Measurements from ENCODE around the gene ITPR1. TPM values are rescaled to one million over a fixed set of nuclear protein-coding genes. Genes with fewer than 3 reads are reported as not detected.

Gene ITPR1
- total and polyA plus RNA-seq, 2 experiments from 2014 or later, result 1.4 to 2.5 TPM

- no peaks in the 10 kb centered on the region for H3K36me3 ChIP-seq (ENCODE audit: low read depth)
- H3K27ac ChIP-seq, result 0 out of 2 replicates have a peak overlapping the region, but pooled peaks have one; percentile 94
- H3K9me2 ChIP-seq (ENCODE audit: insufficient read depth), result no peaks in the 10 kb centered on the region
- peak; percentile 26 for DNase-seq
- H3K9ac ChIP-seq, result peak overlapping the region; percentile 45; the same call in 1 of the 2 replicates
- peaks cover 47% of the 10 kb centered on the region for H3K4me1 ChIP-seq (ENCODE audit: insufficient read depth)
- H3K79me2 ChIP-seq (ENCODE audit: insufficient read depth), result no peaks in the 10 kb centered on the region
- in situ Hi-C loops (cut with MboI), result no loop called here
- H3K9me3 ChIP-seq (ENCODE audit: low read depth), result no peaks in the 10 kb centered on the region
- 80 to 84% methylated on average over 5 of the region's 5 CpGs for WGBS, 2 experiments (ENCODE audit: low coverage in 1 of 2, low lambda C conversion rate in 2 of 2, missing lambda C conversion rate in 2 of 2)
- H3K4me3 ChIP-seq, result no peak overlapping the region
- H4K20me1 ChIP-seq (ENCODE audit: insufficient read depth), result no peaks in the 10 kb centered on the region
- peaks cover 36% of the 10 kb centered on the region for H3F3A ChIP-seq (ENCODE audit: insufficient read depth)
- H2AFZ ChIP-seq, result no peak overlapping the region
- no peaks in the 10 kb centered on the region for H3K27me3 ChIP-seq (replicated peaks; ENCODE audit: insufficient read depth)
- H3K4me2 ChIP-seq (ENCODE audit: unreplicated experiment), result peak overlapping the region; percentile 18
- TF ChIP-seq EZH2phosphoT487 (IDR thresholded peaks at IDR 0.05; ENCODE audit: insufficient read depth, low read depth) (no peak), EZH2 (IDR thresholded peaks at IDR 0.05; ENCODE audit: insufficient read depth, poor library complexity, severe bottlenecking) (no peak)
Measured at GRCh38 chr3:4742359-4742758, 249.2 kb downstream of the ITPR1 start.

DNA sequence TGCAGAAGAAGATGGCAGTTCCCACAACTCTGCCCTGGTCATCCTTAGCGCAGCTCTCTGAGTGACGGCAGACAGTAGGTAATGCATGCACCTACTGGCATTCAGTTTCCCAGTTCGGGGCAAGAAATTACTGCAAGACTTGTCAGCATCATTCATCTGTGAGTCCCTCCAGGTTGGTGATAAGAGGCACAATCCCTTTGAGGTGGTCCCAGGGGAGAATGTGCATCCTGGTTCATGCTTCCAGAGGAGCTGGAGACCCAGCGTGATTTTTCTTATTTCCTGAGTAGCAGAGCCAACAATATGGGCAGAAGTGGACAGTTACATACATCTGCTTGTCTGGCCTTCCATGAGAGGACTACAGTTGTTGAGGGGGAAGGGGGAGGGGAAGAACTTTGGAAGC lies 250.2 kb downstream of the ITPR1 start:
- H3K4me2 ChIP-seq (ENCODE audit: unreplicated experiment), result no peak overlapping the region
- H3K9me2 ChIP-seq (ENCODE audit: insufficient read depth), result no peaks in the 10 kb centered on the region
- no peaks in the 10 kb centered on the region for H3K36me3 ChIP-seq (ENCODE audit: low read depth)
- no peak overlapping the region for H3K4me3 ChIP-seq
- no peaks in the 10 kb centered on the region for H3K79me2 ChIP-seq (ENCODE audit: insufficient read depth)
- in situ Hi-C loops (cut with MboI), result no loop called here
- no peak for DNase-seq
- WGBS, 2 experiments (ENCODE audit: low coverage in 1 of 2, low lambda C conversion rate in 2 of 2, missing lambda C conversion rate in 2 of 2), result 96% methylated on average over 4 of the region's 4 CpGs
- H3K27me3 ChIP-seq (replicated peaks; ENCODE audit: insufficient read depth), result no peaks in the 10 kb centered on the region
- no peaks in the 10 kb centered on the region for H4K20me1 ChIP-seq (ENCODE audit: insufficient read depth)
- peaks cover 47% of the 10 kb centered on the region for H3K4me1 ChIP-seq (ENCODE audit: insufficient read depth)
- H3K9ac ChIP-seq, result no peak overlapping the region
- peaks cover 40% of the 10 kb centered on the region for H3F3A ChIP-seq (ENCODE audit: insufficient read depth)
- H2AFZ ChIP-seq, result no peak overlapping the region
- TF ChIP-seq EZH2phosphoT487 (IDR thresholded peaks at IDR 0.05; ENCODE audit: insufficient read depth, low read depth) (no peak), EZH2 (IDR thresholded peaks at IDR 0.05; ENCODE audit: insufficient read depth, poor library complexity, severe bottlenecking) (no peak)
- H3K27ac ChIP-seq, result no peak overlapping the region
- H3K9me3 ChIP-seq (ENCODE audit: low read depth), result no peaks in the 10 kb centered on the region

DNA sequence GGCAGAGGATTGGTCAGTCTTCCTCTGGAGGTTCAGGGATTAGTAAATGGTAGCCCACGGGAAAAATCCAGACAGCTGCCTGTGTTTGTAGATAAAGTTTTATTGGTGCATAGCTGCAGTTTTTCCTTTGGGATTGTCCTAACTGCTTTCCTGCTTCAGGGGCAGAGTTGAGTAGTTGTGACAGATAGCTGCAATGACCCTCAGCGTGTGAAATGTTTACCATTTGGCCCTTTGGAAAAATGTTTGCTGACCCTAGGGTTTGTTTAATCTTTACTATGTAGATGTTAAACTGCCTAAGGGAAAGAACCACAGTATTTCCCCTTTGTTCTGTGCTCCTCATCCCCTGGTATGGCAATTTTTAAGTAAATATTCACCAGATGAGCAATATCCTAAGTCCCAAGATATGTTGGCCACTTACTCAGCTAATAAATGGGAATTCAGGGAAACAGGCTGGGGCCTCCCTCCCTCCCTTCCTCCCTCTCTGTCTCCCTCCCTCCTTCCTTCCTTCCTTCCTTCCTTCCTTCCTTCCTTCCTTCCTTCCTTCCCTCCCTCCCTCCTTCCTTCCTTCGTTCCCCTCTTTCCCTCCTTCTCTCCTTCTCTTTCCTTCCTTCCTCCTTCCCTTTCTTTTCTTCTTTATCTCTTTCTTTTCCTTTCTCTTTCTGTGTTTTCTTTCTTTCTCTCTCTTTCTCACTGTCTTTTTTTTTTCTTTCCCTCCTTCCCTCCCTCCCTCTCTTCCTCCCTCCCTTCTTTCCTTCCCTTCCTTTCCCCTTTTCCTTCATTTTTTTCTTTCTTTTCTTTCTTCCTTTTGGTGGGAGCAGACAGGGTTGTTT lies 251.5 kb downstream of the ITPR1 start:
- H3K4me1 ChIP-seq (ENCODE audit: insufficient read depth), result peaks cover 47% of the 10 kb centered on the region
- H3K36me3 ChIP-seq (ENCODE audit: low read depth), result no peaks in the 10 kb centered on the region
- H3K79me2 ChIP-seq (ENCODE audit: insufficient read depth), result no peaks in the 10 kb centered on the region
- H3K9ac ChIP-seq, result 0 out of 2 replicates have a peak overlapping the region, but pooled peaks have one; percentile 26
- H3K27me3 ChIP-seq (replicated peaks; ENCODE audit: insufficient read depth), result no peaks in the 10 kb centered on the region
- H3K4me3 ChIP-seq, result no peak overlapping the region
- H3K4me2 ChIP-seq (ENCODE audit: unreplicated experiment), result peak overlapping the region; percentile 11
- H3K9me2 ChIP-seq (ENCODE audit: insufficient read depth), result no peaks in the 10 kb centered on the region
- no peak for TF ChIP-seq EZH2phosphoT487 (IDR thresholded peaks at IDR 0.05; ENCODE audit: insufficient read depth, low read depth)
- no peak for TF ChIP-seq EZH2 (IDR thresholded peaks at IDR 0.05; ENCODE audit: insufficient read depth, poor library complexity, severe bottlenecking)
- H3K9me3 ChIP-seq (ENCODE audit: low read depth), result no peaks in the 10 kb centered on the region
- H4K20me1 ChIP-seq (ENCODE audit: insufficient read depth), result no peaks in the 10 kb centered on the region
- DNase-seq, result peak; percentile 70
- peak overlapping the region; percentile 50 for H3K27ac ChIP-seq
- H2AFZ ChIP-seq, result no peak overlapping the region
- H3F3A ChIP-seq (ENCODE audit: insufficient read depth), result peaks cover 40% of the 10 kb centered on the region
- in situ Hi-C loops (cut with MboI), result no loop called here
- 75% methylated on average over 2 to 3 of the region's 3 CpGs for whole genome bisulfite sequencing, 2 experiments (ENCODE audit: low coverage in 1 of 2, low lambda C conversion rate in 2 of 2, missing lambda C conversion rate in 2 of 2)

DNA sequence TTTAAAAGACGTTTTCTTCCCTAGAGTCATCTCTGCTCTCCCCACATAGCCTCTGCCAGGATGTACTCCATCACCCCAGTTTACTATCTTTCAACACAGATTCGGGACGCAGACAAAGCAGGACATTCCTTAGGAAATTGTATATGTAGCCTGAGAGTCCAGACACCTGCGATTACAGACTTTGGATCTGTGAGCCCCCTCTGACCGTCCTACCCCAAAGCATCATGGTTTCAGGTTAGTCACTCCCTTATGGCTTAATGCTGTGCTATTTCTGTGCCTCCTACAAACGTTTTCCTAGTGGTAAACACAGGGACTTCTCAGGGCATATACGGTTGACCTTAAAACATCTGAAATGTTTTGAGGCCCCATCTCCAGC lies 252.1 kb downstream of the ITPR1 start:
- Histone ChIP-seq H3K4me1 (ENCODE audit: insufficient read depth) (peaks cover 51% of the 10 kb centered on the region), H3K9ac (0 out of 2 replicates have a peak overlapping the region, but pooled peaks have one; percentile 26), H3K27me3 (replicated peaks; ENCODE audit: insufficient read depth) (no peaks in the 10 kb centered on the region), H2AFZ (no peak overlapping the region), H3K4me3 (no peak overlapping the region), H3K79me2 (ENCODE audit: insufficient read depth) (no peaks in the 10 kb centered on the region), H3K9me2 (ENCODE audit: insufficient read depth) (no peaks in the 10 kb centered on the region), H4K20me1 (ENCODE audit: insufficient read depth) (no peaks in the 10 kb centered on the region), H3F3A (ENCODE audit: insufficient read depth) (peaks cover 40% of the 10 kb centered on the region), H3K9me3 (ENCODE audit: low read depth) (no peaks in the 10 kb centered on the region), H3K27ac (peak overlapping the region; percentile 50), H3K4me2 (ENCODE audit: unreplicated experiment) (no peak overlapping the region), H3K36me3 (ENCODE audit: low read depth) (no peaks in the 10 kb centered on the region)
- 58 to 65% methylated on average over 7 of the region's 7 CpGs for WGBS, 2 experiments (ENCODE audit: low coverage in 1 of 2, low lambda C conversion rate in 2 of 2, missing lambda C conversion rate in 2 of 2)
- peak; percentile 38 for DNase-seq
- in situ Hi-C loops (cut with MboI), result no loop called here
- TF ChIP-seq EZH2phosphoT487 (IDR thresholded peaks at IDR 0.05; ENCODE audit: insufficient read depth, low read depth) (no peak), EZH2 (IDR thresholded peaks at IDR 0.05; ENCODE audit: insufficient read depth, poor library complexity, severe bottlenecking) (no peak)
